HG03378 (cell line): ENCODE data around the gene SPIRE1.

Source experiments
- ATAC-seq: cut with Tn5 transposase; IDR thresholded peaks from one replicate; pipeline ENCODE4 v1.9.1; 2021; ENCODE audit warnings: mild to moderate bottlenecking, moderate library complexity; ENCODE audit not compliant: unreplicated experiment

Gene SPIRE1

GRCh38 chr18:12456441-12456840, 201.5 kb downstream of the SPIRE1 start:
- no peak for ATAC-seq

- ATAC-seq = no peak
Measured at GRCh38 chr18:12455496-12455895, 202.4 kb downstream of the SPIRE1 start.

DNA sequence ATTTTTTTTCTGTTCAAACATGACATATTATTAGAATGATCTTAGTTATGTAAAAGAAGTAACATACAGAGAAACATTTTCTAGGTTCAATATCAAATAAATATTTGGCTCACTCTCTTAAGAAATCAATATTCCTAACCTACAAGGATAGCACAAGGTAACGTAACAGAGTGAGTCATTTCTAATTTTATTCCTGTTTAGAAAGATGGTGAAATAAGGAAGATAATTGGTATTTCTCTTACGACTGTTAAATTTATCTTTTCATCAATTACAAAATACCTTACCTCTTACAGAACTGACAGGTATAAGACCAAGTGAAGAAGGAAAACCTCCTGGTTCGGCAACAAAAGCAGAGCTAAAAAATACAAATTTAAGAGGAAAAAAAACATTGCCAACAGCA, 205.1 kb downstream of the SPIRE1 start:
- ATAC-seq = no peak

- ATAC-seq = no peak
Measured at GRCh38 chr18:12451428-12451827, 206.5 kb downstream of the SPIRE1 start.

GRCh38 chr18:12449051-12449785, 208.7 kb downstream of the SPIRE1 start:
- no peak for ATAC-seq

GRCh38 chr18:12445554-12445953, 212.4 kb downstream of the SPIRE1 start:
- ATAC-seq = no peak

DNA sequence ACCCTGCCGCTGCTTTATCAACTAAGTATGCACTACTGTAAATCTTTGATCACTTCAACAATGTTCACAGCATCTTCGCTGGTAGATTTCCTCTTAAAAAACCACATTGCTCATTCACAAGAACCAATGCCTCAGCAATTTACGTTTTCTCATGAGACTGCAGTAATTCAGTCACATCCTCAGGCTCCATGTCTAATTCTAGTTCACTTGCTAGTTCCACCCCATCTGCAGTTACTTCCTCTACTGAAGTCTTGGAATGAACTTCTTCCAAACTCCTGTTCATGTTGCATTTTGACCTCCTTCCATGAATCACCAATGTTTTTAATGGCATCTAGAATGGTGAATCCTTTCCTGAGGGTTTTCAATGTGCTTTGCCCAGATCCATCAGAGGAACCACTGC, 214.4 kb downstream of the SPIRE1 start:
- no peak for ATAC-seq

GRCh38 chr18:12442946-12443345, 215.0 kb downstream of the SPIRE1 start:
- ATAC-seq = no peak

DNA sequence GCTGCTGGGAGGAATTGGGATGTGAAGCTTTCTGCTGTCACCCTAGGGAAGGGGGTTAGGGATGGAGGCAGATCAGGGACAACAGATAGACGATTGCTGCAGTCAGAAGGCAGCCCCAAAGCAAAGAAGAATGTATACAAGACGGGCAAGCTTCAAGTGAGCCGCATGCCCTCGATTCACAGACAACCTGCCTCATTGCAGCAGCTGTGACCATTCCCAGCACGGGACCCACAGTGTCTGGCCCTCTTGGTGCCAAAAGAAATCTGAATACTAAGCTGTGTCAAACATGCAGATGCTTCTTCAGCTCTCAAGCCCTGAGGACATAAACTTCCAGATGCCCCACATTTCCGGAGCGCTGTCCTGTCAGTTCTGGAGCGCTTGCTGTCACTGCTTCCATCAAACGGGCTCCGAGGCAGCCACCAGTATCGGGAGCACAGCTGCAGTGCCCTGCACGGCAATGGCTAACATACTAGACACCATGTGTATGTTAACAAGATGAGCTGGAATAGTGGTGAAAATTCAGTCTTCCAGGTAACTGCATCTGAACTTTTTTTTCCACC, 216.4 kb downstream of the SPIRE1 start:
- ATAC-seq = no peak

DNA sequence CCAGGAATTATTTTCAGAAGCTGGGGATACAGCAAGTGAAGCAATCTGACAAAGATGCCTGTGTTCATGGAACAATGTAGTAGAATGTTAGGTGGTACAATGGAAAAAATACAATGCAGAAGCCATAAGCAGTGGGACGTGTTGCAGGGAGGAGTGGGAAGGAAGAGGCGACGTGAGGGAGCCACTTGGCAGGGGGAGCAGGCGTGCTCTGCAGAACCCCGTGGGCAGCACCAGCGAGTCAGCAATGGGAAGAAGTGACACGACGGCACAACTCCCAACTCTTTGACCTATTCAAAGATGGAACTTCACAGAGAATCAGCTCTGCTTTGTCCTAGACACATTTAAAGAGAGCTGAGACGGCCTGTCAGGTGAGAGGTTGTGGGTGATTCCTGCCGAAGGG, 219.7 kb downstream of the SPIRE1 start:
- no peak for ATAC-seq

DNA sequence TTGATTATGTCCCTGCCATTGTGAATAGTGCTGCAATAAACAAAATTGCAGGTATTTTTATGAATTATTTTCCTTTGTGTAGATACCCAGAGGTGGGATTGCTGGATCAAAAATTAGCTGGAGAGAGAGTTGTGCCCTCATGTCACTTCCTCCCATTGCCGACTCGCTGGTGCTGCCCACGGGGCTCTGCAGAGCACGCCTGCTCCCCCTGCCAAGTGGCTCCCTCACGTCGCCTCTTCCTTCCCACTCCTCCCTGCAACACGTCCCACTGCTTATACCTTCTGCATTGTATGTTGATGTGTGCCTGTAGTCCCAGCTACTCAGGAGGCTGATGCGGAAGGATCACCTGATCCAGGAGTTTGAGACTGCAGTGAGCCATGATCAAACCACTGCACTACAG, 222.0 kb downstream of the SPIRE1 start:
- ATAC-seq = no peak

- ATAC-seq = no peak
Measured at GRCh38 chr18:12434541-12434929, 223.4 kb downstream of the SPIRE1 start.

GRCh38 chr18:12433829-12434540, 223.9 kb downstream of the SPIRE1 start:
- ATAC-seq = no peak

DNA sequence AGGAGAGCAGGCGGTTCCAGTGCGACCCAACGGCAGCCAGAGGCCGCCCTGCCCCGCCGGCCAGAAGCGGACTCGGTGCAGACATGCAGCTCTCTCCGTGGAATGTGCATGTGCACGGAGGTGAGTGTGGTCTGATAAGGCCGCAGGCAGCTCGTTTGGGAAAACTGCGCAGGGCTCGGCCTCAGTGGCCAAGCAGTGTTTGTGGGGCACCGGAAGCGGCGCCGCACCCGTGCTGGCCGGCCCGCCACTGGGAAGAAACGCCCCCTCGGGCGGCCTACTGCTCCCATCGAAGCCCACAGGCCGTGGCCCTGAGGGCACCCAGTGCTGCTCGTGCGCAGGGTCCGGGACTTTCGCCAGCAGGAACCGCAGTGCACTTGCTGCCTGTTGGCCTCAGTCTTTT, 225.0 kb downstream of the SPIRE1 start:
- no peak for ATAC-seq

DNA sequence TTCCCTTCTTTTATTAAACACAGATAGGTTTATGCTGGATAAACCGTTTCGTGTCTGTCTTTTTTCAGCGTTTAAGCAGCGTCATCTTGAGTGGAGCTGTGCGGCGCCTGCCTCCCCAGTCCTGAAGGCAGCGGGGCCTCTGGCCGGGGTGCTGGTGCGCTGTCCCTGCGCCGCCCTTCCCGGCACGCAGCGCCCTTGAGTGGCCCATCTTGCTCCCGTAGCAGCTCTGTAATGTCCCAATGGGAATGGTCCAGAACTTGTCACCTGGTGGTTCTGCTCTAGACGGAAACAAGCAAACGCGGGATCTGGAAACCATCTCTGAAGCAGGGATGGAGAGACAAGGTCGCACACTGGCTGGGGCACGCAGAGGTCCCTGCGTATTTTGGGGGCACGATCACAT, 225.7 kb downstream of the SPIRE1 start:
- ATAC-seq = no peak

DNA sequence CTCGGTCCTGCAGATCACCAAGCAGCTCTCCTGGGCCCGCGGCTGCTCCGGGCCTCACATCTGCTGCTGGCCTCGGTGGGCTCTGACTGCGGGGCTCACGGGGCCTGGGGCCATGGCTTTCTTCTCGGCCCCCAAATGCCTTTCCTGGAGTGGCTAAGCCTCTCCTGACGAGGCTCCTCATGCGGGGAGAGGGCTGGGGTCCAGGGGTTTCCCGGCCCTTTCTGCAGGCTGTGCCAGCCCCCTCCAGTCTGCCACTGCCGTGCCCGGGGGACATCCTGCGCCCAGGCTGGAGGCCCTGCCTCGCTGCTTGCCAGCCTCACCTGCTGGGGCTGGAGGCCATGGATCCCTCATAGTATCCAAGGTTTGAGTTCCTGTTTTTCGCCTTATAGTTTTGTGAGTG, 226.3 kb downstream of the SPIRE1 start:
- no peak for ATAC-seq

GRCh38 chr18:12430137-12430990, 227.5 kb downstream of the SPIRE1 start:
- ATAC-seq = no peak

DNA sequence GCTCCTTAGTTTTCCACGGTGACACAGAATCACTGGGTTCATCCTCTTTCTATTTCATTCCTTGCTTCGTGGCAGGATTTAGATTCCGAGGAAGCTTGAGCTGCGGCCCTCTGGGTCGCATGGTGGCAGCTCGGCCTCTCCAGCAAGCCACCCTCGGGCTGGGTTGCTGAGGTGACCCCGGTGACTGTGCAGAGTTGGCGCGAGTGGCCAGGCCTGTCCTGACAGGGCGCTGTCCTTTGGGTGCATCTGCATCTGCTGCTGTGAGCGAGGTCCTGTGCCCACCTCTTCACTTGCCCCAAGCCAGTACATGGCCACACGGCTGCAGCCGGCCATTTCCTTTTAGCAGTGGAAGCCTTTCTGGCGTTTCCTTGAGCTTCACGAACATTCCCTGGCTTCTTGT, 228.4 kb downstream of the SPIRE1 start:
- no peak for ATAC-seq

GRCh38 chr18:12428923-12429322, 229.0 kb downstream of the SPIRE1 start:
- no peak for ATAC-seq

- ATAC-seq = no peak
Measured at GRCh38 chr18:12426924-12427323, 231.0 kb downstream of the SPIRE1 start.

DNA sequence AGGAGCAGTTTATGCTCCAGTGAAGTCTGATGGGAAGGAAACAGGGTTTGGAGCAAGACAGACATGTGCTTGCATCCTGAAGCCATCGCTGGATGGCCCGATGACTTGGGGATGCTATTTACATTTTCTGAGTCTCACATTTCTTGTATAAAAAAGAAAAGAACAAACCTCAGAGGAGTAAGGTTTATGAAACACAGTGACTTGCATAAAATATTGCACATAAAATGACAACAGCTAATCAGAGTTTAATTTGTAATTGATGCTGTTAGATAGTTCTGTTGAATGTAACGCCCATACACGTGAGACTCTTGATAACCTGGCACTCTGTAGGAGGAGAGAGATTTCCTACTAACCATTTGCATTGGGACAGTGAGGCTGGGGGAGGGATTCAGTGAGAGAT, 233.7 kb downstream of the SPIRE1 start:
- ATAC-seq = no peak
